GM12878 (cell line): ENCODE measurements around the gene PDIA4. TPM values are rescaled to one million over a fixed set of nuclear protein-coding genes. Genes with fewer than 3 reads are reported as not detected.

Experiments used
- ATAC-seq: fragments of 200-7000 bp; cut with Tn5 transposase; 3 replicates; pipeline ENCODE4 v1.9.1; 2020; ENCODE audit warnings: mild to moderate bottlenecking, moderate library complexity
- BruUV-seq: library from RNA; stranded (reverse); fragments of 400-500 nt; replicated peaks from 2 replicates; lab custom pipeline; 2021; lab: Mats Ljungman, UMichigan
- CTCF ChIA-PET: fragments of 300-600 bp; sonication (Branson Sonifier 250); formaldehyde crosslinking; extraction: SDS; loops from one replicate; lab custom pipeline; 2021; ENCODE audit warnings: inconsistent platforms; lab: Yijun Ruan, JAX
- POLR2A ChIA-PET: fragments of 350-600 bp; formaldehyde crosslinking; extraction: SDS; loops from one replicate; lab custom pipeline; 2021; ENCODE audit warnings: inconsistent platforms; lab: Charles Lee
- RAD21 ChIA-PET: fragments of 300-600 bp; sonication (Branson Sonifier 250); formaldehyde crosslinking; loops from one replicate; lab custom pipeline; 2023; ENCODE audit warnings: antibody characterized with exemption; ENCODE audit not compliant: unreplicated experiment; lab: Charles Lee
- SMC1A ChIA-PET: fragments of 300-600 bp; sonication (Branson Sonifier 250); formaldehyde crosslinking; loops from one replicate; lab custom pipeline; 2023; ENCODE audit not compliant: unreplicated experiment, uncharacterized antibody; lab: Charles Lee
- DNase-seq: peaks from one replicate; pipeline ENCODE4 v3.0.0-alpha.2; 2011; ENCODE audit warnings: low read depth, low spot score
- FAIRE-seq: peaks from 3 replicates; lab custom pipeline; 2011; peaks lifted over from hg19 to GRCh38; lab: Jason Lieb, UNC
- H2AFZ ChIP-seq: 2 replicates; pipeline ENCODE4 v1.6.0; 2011; ENCODE audit warnings: low read depth, low read length, control low read depth; ENCODE audit not compliant: control insufficient read depth
- H3K27ac ChIP-seq: 2 replicates; pipeline ENCODE4 v1.5.1; 2011; ENCODE audit warnings: control low read depth; ENCODE audit not compliant: control insufficient read depth, insufficient read depth
- H3K27me3 ChIP-seq, 2 experiments: replicated peaks in 1 of 2; 2 replicates each; pipeline versions ENCODE4 v1.6.0 to v1.6.1; 2011; ENCODE audit warnings: low read length in 1 of 2; ENCODE audit not compliant: control insufficient read depth in 2 of 2, insufficient read depth in 2 of 2
- H3K36me3 ChIP-seq, 2 experiments: 2 replicates each; pipeline ENCODE4 v1.5.1; 2011; ENCODE audit warnings: low read length in 1 of 2; ENCODE audit not compliant: control insufficient read depth in 2 of 2, insufficient read depth in 2 of 2
- H3K4me1 ChIP-seq: 2 replicates; pipeline ENCODE4 v1.6.1; 2011; ENCODE audit warnings: mild to moderate bottlenecking, low read length, moderate library complexity, mixed read lengths; ENCODE audit not compliant: control insufficient read depth, insufficient read depth
- H3K4me2 ChIP-seq: 2 replicates; pipeline ENCODE4 v1.6.0; 2011; ENCODE audit warnings: control low read depth; ENCODE audit not compliant: control insufficient read depth, insufficient read depth
- H3K4me3 ChIP-seq: fragments of 200-600 bp; sonication (generic); 2 replicates; pipeline ENCODE4 v1.5.1; 2016
- H3K79me2 ChIP-seq: 2 replicates; pipeline ENCODE4 v1.6.0; 2011; ENCODE audit warnings: low read length; ENCODE audit not compliant: control insufficient read depth, insufficient read depth
- H3K9ac ChIP-seq: 2 replicates; pipeline ENCODE4 v1.8.0; 2011; ENCODE audit warnings: low read length, control low read depth, mixed read lengths; ENCODE audit not compliant: control insufficient read depth, insufficient read depth
- H3K9me3 ChIP-seq: replicated peaks from 3 replicates; pipeline ENCODE4 v1.5.1; 2011; ENCODE audit warnings: mild to moderate bottlenecking, low read length; ENCODE audit not compliant: control insufficient read depth, insufficient read depth
- H4K20me1 ChIP-seq: 2 replicates; pipeline ENCODE4 v1.6.0; 2011; ENCODE audit not compliant: control insufficient read depth, insufficient read depth
- CREB1 ChIP-seq: IDR thresholded peaks from 2 replicates; pipeline ENCODE4 v1.6.1; 2012; ENCODE audit warnings: low read depth, mild to moderate bottlenecking, inconsistent platforms
- HCFC1 ChIP-seq: fragments of 150-350 bp; IDR thresholded peaks from 2 replicates; pipeline ENCODE4 v1.6.1; 2014; ENCODE audit warnings: low read length
- MYC ChIP-seq: IDR thresholded peaks from 2 replicates; pipeline ENCODE4 v1.6.1; 2011; ENCODE audit warnings: mild to moderate bottlenecking, low read length, moderate library complexity, inconsistent platforms; ENCODE audit not compliant: insufficient read depth, insufficient replicate concordance, insufficient read length, severe bottlenecking
- RAD51 ChIP-seq: fragments of 450-650 bp; IDR thresholded peaks from 2 replicates; pipeline ENCODE4 v1.6.1; 2016; ENCODE audit warnings: moderate library complexity, mild to moderate bottlenecking, inconsistent platforms
- SP1 ChIP-seq: IDR thresholded peaks from one replicate; pipeline ENCODE4 v1.6.1; 2011; ENCODE audit warnings: low read depth, low read length
- TBL1XR1 ChIP-seq: IDR thresholded peaks from 2 replicates; pipeline ENCODE4 v1.6.1; 2012; ENCODE audit warnings: low read depth, low read length, improper control_type of control experiment
- ZZZ3 ChIP-seq: IDR thresholded peaks from 2 replicates; pipeline ENCODE4 v1.6.1; 2011; ENCODE audit warnings: low read depth; ENCODE audit not compliant: control insufficient read depth, insufficient read length
- WGBS: methylation state at CpG from one replicate; pipeline ENCODE4 v1.1.6; 2016; ENCODE audit warnings: low lambda C conversion rate; ENCODE audit not compliant: insufficient replicate concordance, insufficient coverage; ENCODE audit errors: missing lambda C conversion rate; 5-methylcytosine and 5-hydroxymethylcytosine counted together
- in situ Hi-C: fragments of 300-500 bp; cut with MboI; formaldehyde crosslinking; loops from 9 replicates; pipeline ENCODE4 v1.14.3; 2018; ENCODE audit warnings: mixed read lengths
- intact Hi-C: fragments of 100-400 bp; cut with micrococcal nuclease; formaldehyde crosslinking; loops from one replicate; pipeline ENCODE4 v1.14.2; 2022; ENCODE audit not compliant: unreplicated experiment
- polyA plus RNA-seq, 11 experiments: library from polyadenylated mRNA; depleted of rRNA in 4 of 11; unstranded in 6 of 11; stranded (reverse) in 5 of 11; fragments of >200 nt; fragmentation: Nextera tagmentation in 4 of 11; fragmentation: Illumina TruSeq in 1 of 11; extraction: Ambion mirVana in 4 of 11; extraction: Trizol in 1 of 11; gene quantifications; 1 replicate in 1 of 11; 2 replicates in 10 of 11; pipeline versions ENCODE4 v1.2.1 to v1.2.3, GENCODE V29; 2011 to 2016; ENCODE audit warnings: inconsistent platforms in 2 of 11, missing spikeins in 2 of 11, low read depth in 1 of 11
- total RNA-seq, 4 experiments: library from RNA; depleted of rRNA in 3 of 4; stranded (reverse); fragments of >200 nt in 3 of 4; fragmentation: Illumina TruSeq in 1 of 4; extraction: Trizol in 1 of 4; gene quantifications; 2 replicates each; pipeline versions ENCODE4 v1.2.1 to v1.2.3, GENCODE V29; 2013 to 2021
- TF ChIP-seq, protein P1 (sequence below): fragments of 450-650 bp; IDR thresholded peaks from 2 replicates; pipeline ENCODE4 v1.6.1; 2018; ENCODE audit warnings: borderline replicate concordance, mild to moderate bottlenecking; ENCODE audit not compliant: partially characterized antibody

PDIA4 gene
- total and polyA plus RNA-seq, 10 of the 15 experiments (the other 5 are each of a cell fraction or from before 2014, with no cell fraction given) = 7.1 to 306 (median 106) TPM

DNA sequence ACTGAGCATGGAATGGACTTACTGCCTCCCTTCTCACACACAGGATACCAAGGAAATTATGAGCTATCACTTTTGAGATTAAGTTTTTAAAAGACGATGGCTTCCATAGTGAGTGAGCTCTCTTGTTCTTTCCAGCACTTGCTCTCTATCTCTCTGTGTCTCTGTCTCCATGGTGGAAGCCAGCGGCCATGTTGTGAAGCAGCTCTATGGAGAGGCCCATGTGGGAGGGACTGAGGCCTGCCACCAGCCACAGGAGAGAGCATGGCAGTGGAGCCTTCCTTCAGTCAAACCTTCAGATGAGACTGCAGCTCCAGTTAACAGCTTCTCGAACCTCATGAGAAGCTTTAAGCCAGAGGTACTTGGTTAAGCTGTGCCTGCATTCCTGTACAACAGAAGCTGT lies 20.5 kb upstream of the PDIA4 start (continued):
- no peak for TF ChIP-seq ZZZ3
- TF ChIP-seq, protein P1, sequence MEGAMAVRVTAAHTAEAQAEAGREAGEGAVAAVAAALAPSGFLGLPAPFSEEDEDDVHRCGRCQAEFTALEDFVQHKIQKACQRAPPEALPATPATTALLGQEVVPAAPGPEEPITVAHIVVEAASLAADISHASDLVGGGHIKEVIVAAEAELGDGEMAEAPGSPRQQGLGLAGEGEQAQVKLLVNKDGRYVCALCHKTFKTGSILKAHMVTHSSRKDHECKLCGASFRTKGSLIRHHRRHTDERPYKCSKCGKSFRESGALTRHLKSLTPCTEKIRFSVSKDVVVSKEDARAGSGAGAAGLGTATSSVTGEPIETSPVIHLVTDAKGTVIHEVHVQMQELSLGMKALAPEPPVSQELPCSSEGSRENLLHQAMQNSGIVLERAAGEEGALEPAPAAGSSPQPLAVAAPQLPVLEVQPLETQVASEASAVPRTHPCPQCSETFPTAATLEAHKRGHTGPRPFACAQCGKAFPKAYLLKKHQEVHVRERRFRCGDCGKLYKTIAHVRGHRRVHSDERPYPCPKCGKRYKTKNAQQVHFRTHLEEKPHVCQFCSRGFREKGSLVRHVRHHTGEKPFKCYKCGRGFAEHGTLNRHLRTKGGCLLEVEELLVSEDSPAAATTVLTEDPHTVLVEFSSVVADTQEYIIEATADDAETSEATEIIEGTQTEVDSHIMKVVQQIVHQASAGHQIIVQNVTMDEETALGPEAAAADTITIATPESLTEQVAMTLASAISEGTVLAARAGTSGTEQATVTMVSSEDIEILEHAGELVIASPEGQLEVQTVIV = no peak
- TF ChIP-seq, all 136 proteins: peak for 0

DNA sequence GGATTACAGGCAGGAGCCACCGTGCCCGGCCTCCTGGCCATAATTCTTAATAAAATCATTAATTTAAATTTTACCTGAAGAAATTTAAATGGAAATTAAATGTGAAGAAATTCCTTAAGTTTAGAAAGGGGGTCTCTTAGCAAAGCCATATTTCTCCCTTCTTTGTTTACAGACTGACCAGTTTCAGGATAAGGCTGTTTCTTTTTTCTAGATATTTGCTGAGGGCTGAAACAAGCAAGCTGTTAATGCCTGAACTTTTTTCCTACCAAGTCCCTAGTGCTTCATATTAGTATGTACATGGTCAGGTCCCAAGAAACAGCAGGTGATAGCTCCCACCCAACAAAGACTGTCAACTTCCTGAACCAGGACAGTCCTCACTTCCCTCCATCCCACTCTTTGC lies 18.1 kb upstream of the PDIA4 start:
- Histone ChIP-seq H3K36me3 (no peaks in the 10 kb centered on the region), H3K79me2 (no peaks in the 10 kb centered on the region), H4K20me1 (no peaks in the 10 kb centered on the region), H3K4me3 (no peak overlapping the region), H3K27ac (no peak overlapping the region), H2AFZ (no peak overlapping the region), H3K9me3 (no peaks in the 10 kb centered on the region)
- ChIA-PET RAD21 (no interaction called here), POLR2A (no interaction called here), CTCF (interaction anchor here (1.2 kb wide), 1 partner anchor 17 kb away, joined by 3 read pairs; no protein-coding TSS in a partner anchor), SMC1A (interaction anchor here (0.6 kb wide), 1 partner anchor 125 kb away, joined by 4 read pairs; no protein-coding TSS in a partner anchor)
- DNase-seq = no peak
- intact Hi-C loops = no loop called here
- no TSS peak for BruUV-seq
- no peak for ATAC-seq
- 100% methylated on average over 2 of the region's 2 CpGs for WGBS
- no peak for TF ChIP-seq TBL1XR1
- no peak for TF ChIP-seq RAD51
- TF ChIP-seq CREB1 = no peak
- TF ChIP-seq HCFC1 = no peak
- TF ChIP-seq MYC = no peak
- no peak for TF ChIP-seq SP1
- TF ChIP-seq, all 136 proteins: peak for 0
- Histone ChIP-seq H3K9ac (no peak overlapping the region), H3K4me2 (no peak overlapping the region), H3K4me1 (no peaks in the 10 kb centered on the region), H3K27me3 (no peaks in the 10 kb centered on the region)
- no peak for FAIRE-seq
- in situ Hi-C loops = no loop called here
